Measurements from ENCODE around the gene TGFBRAP1. TPM values are rescaled to one million over a fixed set of nuclear protein-coding genes. Genes with fewer than 3 reads are reported as not detected.

TGFBRAP1 gene
- total RNA-seq, 2 donors from 2014 or later: 16.5 to 28.0 TPM

DNA sequence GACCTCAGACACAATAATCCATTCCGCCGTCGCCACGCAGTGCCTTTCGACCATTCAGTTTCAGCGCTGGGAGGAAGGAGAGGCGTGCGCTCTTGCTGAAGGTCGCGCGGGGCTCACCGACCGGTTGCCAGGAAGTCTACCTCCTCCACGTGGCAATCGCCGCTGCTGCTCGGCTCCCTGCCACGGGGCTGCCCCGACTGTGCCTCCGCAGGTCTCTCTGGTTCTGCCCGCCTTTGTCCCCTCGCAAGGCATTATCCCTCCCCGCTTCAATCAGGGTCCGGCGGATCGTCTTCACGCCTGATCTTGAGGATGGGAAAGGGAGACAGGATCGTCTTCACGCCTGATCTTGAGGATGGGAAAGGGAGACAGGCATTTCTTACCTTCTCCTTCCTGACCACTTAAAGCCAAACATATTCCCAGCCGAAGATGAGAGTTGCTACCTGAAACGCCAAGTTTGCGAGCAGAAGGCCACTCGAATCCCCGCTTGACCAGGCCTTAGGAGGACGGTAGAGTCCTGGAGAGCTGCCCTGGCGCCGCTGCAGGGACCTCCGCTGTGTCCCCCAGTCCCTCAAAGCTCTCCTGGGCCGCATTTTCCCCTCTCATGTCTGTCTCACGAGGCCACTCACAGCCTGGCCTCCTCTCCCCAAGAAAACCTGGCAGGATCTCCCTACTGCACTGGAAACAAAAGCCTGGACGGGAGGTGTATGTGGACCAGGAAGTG, 92.3 kb downstream of the TGFBRAP1 start:
- peak; percentile 28 for ATAC-seq (replicated peaks)
- Mint-ChIP-seq H3K36me3 (ENCODE audit: low read depth) (no peaks in the 10 kb centered on the region), H3K27ac (no peak overlapping the region), H3K4me3 (peak overlapping the region; percentile 20), H3K4me1 (peaks cover 4% of the 10 kb centered on the region), H3K27me3 (peaks cover under 1% of the 10 kb centered on the region), H3K9me3 (no peaks in the 10 kb centered on the region)

- ATAC-seq (replicated peaks): no peak
- H3K4me1 Mint-ChIP-seq: peaks cover 4% of the 10 kb centered on the region
- no peak overlapping the region for H3K27ac Mint-ChIP-seq
- H3K27me3 Mint-ChIP-seq: peaks cover 4% of the 10 kb centered on the region
- H3K9me3 Mint-ChIP-seq: no peaks in the 10 kb centered on the region
- H3K36me3 Mint-ChIP-seq (ENCODE audit: low read depth): no peaks in the 10 kb centered on the region
- no peak overlapping the region for H3K4me3 Mint-ChIP-seq
Observed at GRCh38 chr2:105236060-105236424, 93.5 kb downstream of the TGFBRAP1 start.

DNA sequence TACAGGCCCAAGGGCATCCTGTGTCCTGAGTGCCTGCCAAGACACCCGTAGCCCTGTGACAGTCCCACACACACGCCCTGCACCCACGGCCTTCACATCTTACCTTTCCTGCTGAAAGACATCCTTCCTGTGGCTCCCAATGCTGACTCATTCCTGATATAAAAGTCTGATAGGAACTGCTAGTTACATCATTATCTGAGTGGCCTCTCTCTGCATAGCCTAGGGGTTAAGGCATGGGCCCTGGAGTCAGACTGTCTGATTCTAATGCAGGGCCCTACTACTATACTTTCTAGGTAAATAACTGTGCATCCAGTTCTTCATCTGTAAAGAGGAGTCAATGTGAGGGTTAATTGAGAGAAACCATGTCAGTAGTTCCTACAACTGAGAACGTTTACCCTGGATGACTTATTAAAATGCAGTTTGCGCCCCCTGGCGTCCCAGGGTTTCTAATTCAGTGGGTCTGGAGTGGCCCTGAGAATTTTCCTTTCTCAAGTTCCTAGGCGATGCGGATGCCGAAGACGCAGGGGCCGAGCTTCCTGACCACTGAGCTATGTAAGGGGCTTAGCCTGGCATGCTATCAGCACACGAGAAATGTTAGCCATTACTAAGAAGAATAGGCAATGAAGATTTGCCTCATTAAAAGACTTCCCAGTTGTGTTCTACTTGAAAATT, 94.0 kb downstream of the TGFBRAP1 start:
- ATAC-seq (replicated peaks): peak; percentile 73
- Mint-ChIP-seq H3K27me3 (peaks cover 4% of the 10 kb centered on the region), H3K27ac (no peak overlapping the region), H3K4me3 (no peak overlapping the region), H3K36me3 (ENCODE audit: low read depth) (no peaks in the 10 kb centered on the region), H3K4me1 (peaks cover 4% of the 10 kb centered on the region), H3K9me3 (no peaks in the 10 kb centered on the region)

- Mint-ChIP-seq H3K27ac (no peak overlapping the region), H3K4me3 (no peak overlapping the region), H3K4me1 (peaks cover 4% of the 10 kb centered on the region), H3K27me3 (peaks cover 7% of the 10 kb centered on the region), H3K36me3 (ENCODE audit: low read depth) (no peaks in the 10 kb centered on the region), H3K9me3 (no peaks in the 10 kb centered on the region)
- no peak for ATAC-seq (replicated peaks)
Observed at GRCh38 chr2:105231232-105231619, 98.3 kb downstream of the TGFBRAP1 start.

GRCh38 chr2:105224444-105224843, 105.1 kb downstream of the TGFBRAP1 start:
- H3K36me3 Mint-ChIP-seq (ENCODE audit: low read depth): no peaks in the 10 kb centered on the region
- no peak for ATAC-seq (replicated peaks)
- H3K9me3 Mint-ChIP-seq: no peaks in the 10 kb centered on the region
- no peak overlapping the region for H3K27ac Mint-ChIP-seq
- H3K4me3 Mint-ChIP-seq: no peak overlapping the region
- no peaks in the 10 kb centered on the region for H3K4me1 Mint-ChIP-seq
- H3K27me3 Mint-ChIP-seq: peaks cover 14% of the 10 kb centered on the region

- Mint-ChIP-seq H3K36me3 (ENCODE audit: low read depth) (no peaks in the 10 kb centered on the region), H3K27ac (no peak overlapping the region), H3K4me3 (no peak overlapping the region), H3K9me3 (no peaks in the 10 kb centered on the region), H3K27me3 (peaks cover 24% of the 10 kb centered on the region), H3K4me1 (no peaks in the 10 kb centered on the region)
- ATAC-seq (replicated peaks): no peak
Observed at GRCh38 chr2:105220604-105221003, 108.9 kb downstream of the TGFBRAP1 start.

- H3K4me3 Mint-ChIP-seq: no peak overlapping the region
- H3K4me1 Mint-ChIP-seq: no peaks in the 10 kb centered on the region
- no peaks in the 10 kb centered on the region for H3K9me3 Mint-ChIP-seq
- H3K27me3 Mint-ChIP-seq: peaks cover 9% of the 10 kb centered on the region
- peak; percentile 24 for ATAC-seq (replicated peaks)
- H3K27ac Mint-ChIP-seq: no peak overlapping the region
- no peaks in the 10 kb centered on the region for H3K36me3 Mint-ChIP-seq (ENCODE audit: low read depth)
Observed at GRCh38 chr2:105215586-105216192, 113.8 kb downstream of the TGFBRAP1 start.

Other genes starting within 250 kb of the TGFBRAP1 start
- gene GPR45, start 88.0 kb downstream of the TGFBRAP1 start, total RNA-seq: not detected
- gene C2orf49, start 7.8 kb upstream of the TGFBRAP1 start, total RNA-seq: 10 to 100 TPM; 17.7 to 23.8 TPM
- 1 to 10 TPM; 2.2 to 2.3 TPM for gene FHL2, start 69.3 kb upstream of the TGFBRAP1 start, total RNA-seq

Data from activated T-helper 17 cell treated with anti-CD3 and anti-CD28 coated beads, Interleukin-2, amount 50 U/mL, for 72 hours (primary cell).